Measurements from ENCODE around the gene PIKFYVE.
"Not testable (repeated sequence)": the region's sequence is repeated elsewhere in the genome, so short reads cannot be mapped to it uniquely, and the experiment has no call there.

Gene PIKFYVE

GRCh38 chr2:208304695-208305094 lies 38.6 kb downstream of the PIKFYVE start:
- no peak for DNase-seq (ENCODE audit: low read depth in 2 of 2)

GRCh38 chr2:208306291-208306690 lies 40.2 kb downstream of the PIKFYVE start:
- no peak for DNase-seq (ENCODE audit: low read depth in 2 of 2)

GRCh38 chr2:208311321-208311720 lies 45.3 kb downstream of the PIKFYVE start:
- no peak for DNase-seq (ENCODE audit: low read depth in 2 of 2)

GRCh38 chr2:208311954-208312353 lies 45.9 kb downstream of the PIKFYVE start:
- DNase-seq (ENCODE audit: low read depth in 2 of 2): no peak

- no peak for DNase-seq (ENCODE audit: low read depth in 2 of 2)
Observed at GRCh38 chr2:208315081-208315788, 49.2 kb downstream of the PIKFYVE start.

GRCh38 chr2:208318127-208318526 lies 52.1 kb downstream of the PIKFYVE start:
- DNase-seq (ENCODE audit: low read depth in 2 of 2): no peak

GRCh38 chr2:208319391-208319790 lies 53.3 kb downstream of the PIKFYVE start:
- no peak for DNase-seq (ENCODE audit: low read depth in 2 of 2)

- no peak for DNase-seq (ENCODE audit: low read depth in 2 of 2)
Observed at GRCh38 chr2:208320686-208321085, 54.6 kb downstream of the PIKFYVE start.

GRCh38 chr2:208326016-208326415 lies 60.0 kb downstream of the PIKFYVE start:
- no peak for DNase-seq (ENCODE audit: low read depth in 2 of 2)

- no peak for DNase-seq (ENCODE audit: low read depth in 2 of 2)
Observed at GRCh38 chr2:208329485-208329884, 63.4 kb downstream of the PIKFYVE start.

- no peak for DNase-seq (ENCODE audit: low read depth in 2 of 2)
Observed at GRCh38 chr2:208334230-208334629, 68.2 kb downstream of the PIKFYVE start.

GRCh38 chr2:208346756-208347155 lies 80.7 kb downstream of the PIKFYVE start:
- no peak for DNase-seq (ENCODE audit: low read depth in 2 of 2)

- DNase-seq (ENCODE audit: low read depth in 2 of 2): no peak
Observed at GRCh38 chr2:208350610-208351009, 84.6 kb downstream of the PIKFYVE start.

- no peak for DNase-seq (ENCODE audit: low read depth in 2 of 2)
Observed at GRCh38 chr2:208352644-208353567, 86.9 kb downstream of the PIKFYVE start.

- no peak for DNase-seq (ENCODE audit: low read depth in 2 of 2)
Observed at GRCh38 chr2:208354964-208355381, 88.9 kb downstream of the PIKFYVE start.

- not testable (repeated sequence) for DNase-seq (ENCODE audit: low read depth in 2 of 2)
Observed at GRCh38 chr2:208356420-208356819, 90.4 kb downstream of the PIKFYVE start.

GRCh38 chr2:208356846-208357574 lies 91.0 kb downstream of the PIKFYVE start:
- DNase-seq (ENCODE audit: low read depth in 2 of 2): no peak

GRCh38 chr2:208358758-208359631 lies 92.9 kb downstream of the PIKFYVE start:
- DNase-seq (ENCODE audit: low read depth in 2 of 2): no peak

GRCh38 chr2:208359632-208359986 lies 93.6 kb downstream of the PIKFYVE start:
- DNase-seq (ENCODE audit: low read depth in 2 of 2): no peak

- DNase-seq (ENCODE audit: low read depth in 2 of 2): no peak
Observed at GRCh38 chr2:208360259-208361076, 94.4 kb downstream of the PIKFYVE start.

- DNase-seq (ENCODE audit: low read depth in 2 of 2): no peak
Observed at GRCh38 chr2:208361077-208361441, 95.0 kb downstream of the PIKFYVE start.

Measured in stimulated activated CD8-positive, alpha-beta memory T cell treated with anti-CD3 and anti-CD28 coated beads, Interleukin-15, amount 100 ng/mL, for 4 hours (primary cell).